Activated CD8-positive, alpha-beta T cell treated with anti-CD3 and anti-CD28 coated beads for 36 hours (primary cell): Measurements from ENCODE around the gene GRID2. TPM values are rescaled to one million over a fixed set of nuclear protein-coding genes. Genes with fewer than 3 reads are reported as not detected.
A peak's percentile ranks its signal among the peaks of the same experiment; 100 is the strongest.

Experiments
- ATAC-seq: fragments of 200-7000 bp; cut with Tn5 transposase; one replicate; pipeline ENCODE4 v1.10.0; 2021; ENCODE audit warnings: mild to moderate bottlenecking, moderate library complexity
- CTCF ChIA-PET: fragments of 350-600 bp; sonication (Branson Sonifier 250); formaldehyde crosslinking; loops from one replicate; lab custom pipeline; 2021; ENCODE audit warnings: antibody characterized with exemption; lab: Charles Lee
- POLR2A ChIA-PET: fragments of 350-600 bp; sonication (Branson Sonifier 250); formaldehyde crosslinking; loops from one replicate; lab custom pipeline; 2021; ENCODE audit warnings: antibody characterized with exemption; lab: Charles Lee
- DNase-seq: peaks from one replicate; pipeline ENCODE4 v3.0.0-alpha.2; 2020
- H3K27ac Mint-ChIP-seq: one replicate; pipeline ENCODE4 v1.8.0; 2021; ENCODE audit warnings: mild to moderate bottlenecking, mixed read lengths
- H3K27me3 Mint-ChIP-seq: one replicate; pipeline ENCODE4 v1.8.0; 2021; ENCODE audit warnings: mixed read lengths
- H3K36me3 Mint-ChIP-seq: one replicate; pipeline ENCODE4 v1.8.0; 2021; ENCODE audit warnings: low read depth, mixed read lengths
- H3K4me1 Mint-ChIP-seq: one replicate; pipeline ENCODE4 v1.8.0; 2021; ENCODE audit warnings: low read depth, mixed read lengths
- H3K4me3 Mint-ChIP-seq: one replicate; pipeline ENCODE4 v1.8.0; 2021; ENCODE audit warnings: mild to moderate bottlenecking, moderate library complexity, mixed read lengths
- H3K9me3 Mint-ChIP-seq: one replicate; pipeline ENCODE4 v1.8.0; 2021; ENCODE audit warnings: mixed read lengths
- CTCF ChIP-seq: fragments of 200-600 bp; IDR thresholded peaks from one replicate; pipeline ENCODE4 v1.8.0; 2022; ENCODE audit warnings: antibody characterized with exemption, mild to moderate bottlenecking
- intact Hi-C: fragments of 100-400 bp; cut with micrococcal nuclease; formaldehyde crosslinking; loops from one replicate; pipeline ENCODE4 v1.10.0; 2022
- total RNA-seq, 2 experiments: library from RNA; stranded (reverse); gene quantifications; one replicate each; pipeline ENCODE4 v1.2.3, GENCODE V29; 2021

GRID2 gene
- total RNA-seq, 2 experiments from 2014 or later: not detected

- Mint-ChIP-seq H3K4me1 (no peaks in the 10 kb centered on the region), H3K4me3 (no peak overlapping the region), H3K9me3 (peaks cover 3% of the 10 kb centered on the region), H3K27me3 (no peaks in the 10 kb centered on the region), H3K27ac (no peak overlapping the region), H3K36me3 (no peaks in the 10 kb centered on the region)
- DNase-seq (no peak), ATAC-seq (no peak)
- TF ChIP-seq CTCF: no peak
- ChIA-PET POLR2A (no interaction called here), CTCF (no interaction called here)
- intact Hi-C loops: no loop called here
These were observed 998.5 kb downstream of the GRID2 start for GRCh38 chr4:93302310-93302709.

- H3K9me3 Mint-ChIP-seq: peaks cover 5% of the 10 kb centered on the region
- H3K4me1 Mint-ChIP-seq: no peaks in the 10 kb centered on the region
- no peak for TF ChIP-seq CTCF
- H3K27ac Mint-ChIP-seq: no peak overlapping the region
- no peaks in the 10 kb centered on the region for H3K36me3 Mint-ChIP-seq
- POLR2A ChIA-PET: interaction anchor here (0.6 kb wide), 1 partner anchor 64 kb away, joined by 3 read pairs; no protein-coding TSS in a partner anchor
- H3K4me3 Mint-ChIP-seq: no peak overlapping the region
- intact Hi-C loops: no loop called here
- ATAC-seq (peak; percentile 30), DNase-seq (no peak)
- no peaks in the 10 kb centered on the region for H3K27me3 Mint-ChIP-seq
- CTCF ChIA-PET: no interaction called here
These were observed 999.7 kb downstream of the GRID2 start for GRCh38 chr4:93303440-93303839.

- no peak for TF ChIP-seq CTCF
- H3K27me3 Mint-ChIP-seq: no peaks in the 10 kb centered on the region
- intact Hi-C loops: no loop called here
These were observed 1008.5 kb downstream of the GRID2 start for GRCh38 chr4:93312299-93312698.

GRCh38 chr4:93313197-93313596 lies 1009.4 kb downstream of the GRID2 start:
- H3K9me3 Mint-ChIP-seq: no peaks in the 10 kb centered on the region
- ChIA-PET CTCF (no interaction called here), POLR2A (no interaction called here)
- ATAC-seq: no peak
- no peak for TF ChIP-seq CTCF
- no peak overlapping the region for H3K27ac Mint-ChIP-seq
- intact Hi-C loops: no loop called here
- DNase-seq: no peak
- no peak overlapping the region for H3K4me3 Mint-ChIP-seq
- H3K27me3 Mint-ChIP-seq: no peaks in the 10 kb centered on the region
- no peaks in the 10 kb centered on the region for H3K4me1 Mint-ChIP-seq
- H3K36me3 Mint-ChIP-seq: no peaks in the 10 kb centered on the region

More at GRCh38 chr4:93312299-93312698, 1008.5 kb downstream of the GRID2 start:
- H3K9me3 Mint-ChIP-seq: peaks cover 2% of the 10 kb centered on the region
- no peak overlapping the region for H3K27ac Mint-ChIP-seq
- H3K4me3 Mint-ChIP-seq: no peak overlapping the region
- ATAC-seq (no peak), DNase-seq (no peak)
- ChIA-PET CTCF (no interaction called here), POLR2A (no interaction called here)
- H3K36me3 Mint-ChIP-seq: no peaks in the 10 kb centered on the region
- H3K4me1 Mint-ChIP-seq: no peaks in the 10 kb centered on the region

GRCh38 chr4:93317057-93317456 lies 1013.3 kb downstream of the GRID2 start:
- no peak overlapping the region for H3K27ac Mint-ChIP-seq
- DNase-seq (no peak), ATAC-seq (no peak)
- no peaks in the 10 kb centered on the region for H3K36me3 Mint-ChIP-seq
- ChIA-PET CTCF (no interaction called here), POLR2A (no interaction called here)
- H3K4me3 Mint-ChIP-seq: no peak overlapping the region
- TF ChIP-seq CTCF: no peak
- intact Hi-C loops: no loop called here
- no peaks in the 10 kb centered on the region for H3K27me3 Mint-ChIP-seq
- H3K9me3 Mint-ChIP-seq: peaks cover 2% of the 10 kb centered on the region
- H3K4me1 Mint-ChIP-seq: no peaks in the 10 kb centered on the region
